GM21390 (cell line): ENCODE data around the gene RBM6.
A peak's percentile ranks its signal among the peaks of the same experiment; 100 is the strongest.
"Not testable (repeated sequence)": the region's sequence is repeated elsewhere in the genome, so short reads cannot be mapped to it uniquely, and the experiment has no call there.

Source experiments
- ATAC-seq: cut with Tn5 transposase; IDR thresholded peaks from one replicate; pipeline ENCODE4 v1.9.1; 2021; ENCODE audit not compliant: unreplicated experiment

Gene RBM6

DNA sequence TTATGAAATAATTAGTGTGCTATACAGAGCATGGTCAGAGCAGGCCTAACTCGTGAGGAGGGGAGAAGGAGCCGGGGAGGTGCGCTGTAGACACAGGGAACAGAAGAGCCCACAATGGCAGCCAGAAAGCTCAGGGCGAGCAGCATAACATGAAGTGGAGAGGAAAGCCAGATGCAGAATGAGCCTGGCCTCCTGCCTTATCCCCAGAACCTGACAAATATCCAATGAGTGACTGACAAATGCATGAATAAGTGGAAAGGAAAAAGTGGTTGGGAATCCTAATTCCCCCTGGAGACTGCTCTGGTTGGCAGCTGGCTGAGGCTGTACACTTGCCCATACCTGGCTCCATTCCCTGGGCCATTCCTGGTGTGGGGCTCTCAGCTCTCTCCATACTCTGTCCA, 27.1 kb upstream of the RBM6 start:
- ATAC-seq, result no peak

DNA sequence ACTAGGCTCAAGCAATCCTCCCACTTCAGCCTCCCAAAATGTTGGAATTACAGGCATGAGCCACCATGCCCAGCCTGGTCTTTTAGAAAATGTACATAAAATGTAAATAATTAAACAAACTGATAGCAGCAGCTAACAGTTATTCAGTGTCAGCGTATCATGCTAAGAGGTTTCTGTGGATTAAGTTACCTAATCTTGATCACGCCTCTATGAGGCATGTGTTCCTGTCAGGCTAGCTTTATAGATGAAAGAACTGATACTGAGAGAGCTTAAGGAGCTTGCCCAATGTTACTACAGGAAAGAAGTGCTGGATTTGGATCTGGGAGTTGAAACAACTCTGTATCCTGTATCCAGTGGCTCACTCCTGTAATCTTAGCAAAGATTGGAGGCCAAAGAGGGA, 25.0 kb upstream of the RBM6 start:
- no peak for ATAC-seq

GRCh38 chr3:49916686-49917085, 23.3 kb upstream of the RBM6 start:
- no peak for ATAC-seq

DNA sequence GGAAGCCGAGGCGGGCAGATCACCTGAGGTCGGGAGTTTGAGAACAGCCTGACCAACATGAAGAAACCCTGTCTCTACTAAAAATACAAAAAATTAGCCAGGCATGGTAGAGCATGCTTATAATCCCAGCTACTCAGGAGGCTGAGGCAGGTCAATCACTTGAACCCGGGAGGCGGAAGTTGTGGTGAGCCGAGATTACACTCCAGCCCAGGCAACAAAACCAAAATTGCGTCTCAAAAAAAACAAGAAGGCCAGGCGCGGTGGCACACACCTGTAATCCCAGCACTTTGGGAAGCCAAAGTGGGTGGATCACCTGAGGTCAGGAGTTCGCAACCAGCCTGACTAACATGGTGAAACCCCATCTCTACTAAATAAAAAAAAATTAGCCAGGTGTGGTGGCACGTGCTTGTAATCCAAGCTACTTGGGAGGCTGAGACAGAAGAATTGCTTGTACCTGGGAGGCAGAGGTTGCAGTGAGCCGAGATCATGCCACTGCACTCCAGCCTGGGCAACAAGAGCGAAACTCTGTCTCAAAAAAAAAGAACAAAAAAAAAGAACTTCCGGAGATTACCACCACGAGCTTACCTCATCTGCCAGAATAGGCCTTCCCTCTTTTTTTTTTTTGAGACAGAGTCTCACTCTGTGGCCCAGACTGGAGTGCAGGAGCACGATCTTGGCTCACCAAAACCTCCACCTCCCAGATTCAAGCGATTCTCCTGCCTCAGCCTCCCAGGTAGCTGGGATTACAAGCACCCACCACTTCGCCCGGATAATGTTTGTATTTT, 22.0 kb upstream of the RBM6 start:
- ATAC-seq, result not testable (repeated sequence)

DNA sequence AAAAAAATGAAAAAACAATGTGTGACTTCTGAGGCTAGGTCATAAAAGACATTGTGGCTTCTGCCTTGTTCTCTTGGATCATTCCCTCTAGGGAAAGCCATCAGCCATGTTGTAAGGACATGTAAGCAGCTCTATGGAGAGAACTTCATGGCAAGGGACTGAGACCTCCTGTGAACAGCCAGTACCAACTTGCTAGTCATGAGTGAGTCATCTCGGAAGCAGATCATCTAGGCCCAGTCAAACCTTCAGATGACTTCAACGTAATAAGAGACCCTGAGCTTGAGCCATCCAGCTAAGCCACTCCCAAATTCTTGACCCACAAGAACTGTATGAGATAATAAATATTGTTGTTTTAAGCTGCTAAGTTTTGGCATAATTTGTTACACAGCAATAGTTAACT, 15.3 kb upstream of the RBM6 start:
- ATAC-seq, result no peak

- ATAC-seq, result no peak
These were observed 14.5 kb upstream of the RBM6 start for GRCh38 chr3:49925485-49925884.

DNA sequence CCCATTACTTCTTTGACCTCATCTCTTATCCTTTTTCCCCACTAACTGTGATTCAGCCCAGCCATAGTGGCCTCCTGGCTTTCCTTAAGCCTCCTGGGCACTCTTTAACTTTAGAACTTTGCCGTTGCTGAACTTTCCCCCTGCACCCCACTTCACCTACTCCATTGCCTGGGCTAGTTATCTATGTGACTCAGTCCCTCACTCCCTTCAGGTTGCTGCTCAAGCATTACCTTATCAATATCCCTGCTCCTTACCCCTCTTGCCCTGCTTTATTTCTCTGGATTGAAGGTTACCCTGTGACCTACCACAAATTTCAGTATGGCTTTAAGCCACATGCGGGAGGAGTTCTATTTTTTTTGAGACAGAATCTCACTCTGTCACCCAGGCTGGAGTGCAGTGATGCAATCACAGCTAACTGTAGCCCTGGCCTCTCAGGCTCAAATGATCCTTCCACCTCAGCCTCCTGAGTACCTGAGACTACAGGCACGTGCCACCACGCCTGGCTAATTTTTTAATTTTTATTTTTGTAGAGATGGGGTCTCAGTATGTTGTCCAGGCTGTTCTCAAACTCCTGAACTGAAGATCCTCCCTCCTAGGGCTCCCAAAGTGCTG, 13.7 kb upstream of the RBM6 start:
- no peak for ATAC-seq

GRCh38 chr3:49927798-49928197, 12.2 kb upstream of the RBM6 start:
- no peak for ATAC-seq

- no peak for ATAC-seq
These were observed 11.4 kb upstream of the RBM6 start for GRCh38 chr3:49928481-49929017.

DNA sequence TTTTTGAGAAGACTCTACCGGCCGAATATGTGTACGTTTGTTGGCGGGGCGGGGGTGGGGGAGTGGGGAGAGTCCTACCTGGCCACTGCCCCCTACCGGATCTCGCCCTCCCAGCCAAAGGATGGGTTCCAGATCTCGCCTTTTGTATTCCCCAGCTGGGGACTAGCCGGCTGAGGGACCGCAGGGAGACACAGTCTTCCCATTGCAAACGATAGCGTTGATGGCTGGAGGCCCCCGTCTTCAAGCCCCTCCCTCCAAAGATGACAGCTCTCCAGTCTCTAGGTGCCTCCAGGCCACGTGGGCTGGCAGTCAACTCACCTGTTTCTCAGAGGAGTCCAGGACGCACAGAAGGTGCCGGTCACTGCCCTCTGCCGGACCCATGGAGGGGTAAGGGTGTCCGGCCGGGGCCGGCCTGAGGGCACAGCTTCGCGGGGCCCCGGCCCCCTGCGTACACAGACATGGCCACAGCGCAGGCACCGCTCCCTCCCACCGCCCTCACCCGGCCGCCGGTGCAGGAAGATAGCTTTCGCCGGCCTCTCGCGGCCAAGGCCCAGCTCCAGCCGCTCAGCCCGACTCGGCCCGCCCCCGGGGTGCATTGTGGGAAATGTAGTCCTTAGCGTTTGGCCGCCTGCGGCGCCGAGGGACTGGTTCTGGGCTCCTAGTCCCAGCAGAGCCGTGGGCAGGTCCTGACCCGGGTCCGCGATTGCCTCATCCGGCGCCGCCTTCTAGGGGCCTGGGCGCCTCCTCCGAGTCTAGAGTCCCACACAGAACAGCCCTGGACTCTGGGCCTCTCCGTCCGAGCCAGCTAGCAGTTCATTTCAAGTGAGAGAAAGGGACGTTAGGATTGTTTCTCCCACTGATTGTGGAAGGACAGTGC, 10.4 kb upstream of the RBM6 start, which contains the start of gene MON1A:
Gene MON1A (minus strand): TSS at position 521 of the 877 bp plus-strand sequence. CDS start 16,465 bp downstream, outside the sequence.
- ATAC-seq, result peak; percentile 92

DNA sequence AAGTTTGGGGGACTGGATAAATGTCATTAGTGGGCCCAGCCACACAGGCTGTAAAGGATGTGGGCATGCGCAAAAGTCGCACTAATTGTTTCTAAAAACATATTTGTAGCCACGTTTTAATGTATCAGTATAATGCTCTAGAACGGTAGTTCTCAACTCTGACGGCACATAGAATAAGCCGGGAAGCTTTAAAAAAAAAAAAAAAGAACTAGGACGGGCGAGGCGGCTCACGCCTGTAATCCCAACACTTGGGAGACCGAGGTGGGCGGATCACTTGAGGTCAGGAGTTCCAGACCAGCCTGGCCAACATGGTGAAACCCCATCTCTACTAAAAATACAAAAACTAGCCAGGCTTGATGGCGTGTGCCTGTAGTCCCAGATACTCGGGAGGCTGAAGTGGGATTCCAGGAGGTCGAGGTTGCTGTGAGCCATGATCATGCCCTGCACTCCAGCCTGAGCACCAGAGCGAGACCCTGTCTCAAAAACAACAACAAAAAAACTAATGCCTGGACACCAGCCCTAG, 9.7 kb upstream of the RBM6 start:
- ATAC-seq, result no peak

DNA sequence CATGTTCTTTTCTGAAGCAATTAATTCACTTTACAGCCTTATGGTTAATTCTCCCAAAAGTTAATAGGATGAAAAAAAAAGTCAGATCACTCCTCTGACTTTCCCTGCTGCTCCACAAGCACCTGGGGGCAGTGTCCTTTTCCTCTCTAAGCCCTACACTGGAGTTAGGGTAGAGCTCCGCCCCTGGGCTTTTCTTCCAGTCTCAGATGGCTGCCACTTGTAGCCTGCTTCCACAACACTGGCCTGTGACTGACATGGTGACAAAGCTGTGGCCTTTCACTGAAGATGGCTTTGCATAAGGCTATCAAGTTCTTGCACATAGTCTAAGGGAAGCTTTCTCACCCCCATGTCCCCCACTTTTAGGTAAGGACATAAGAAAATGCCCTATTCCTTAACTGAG, 9.0 kb upstream of the RBM6 start:
- ATAC-seq, result no peak

- not testable (repeated sequence) for ATAC-seq
These were observed 7.7 kb upstream of the RBM6 start for GRCh38 chr3:49932281-49932680.

DNA sequence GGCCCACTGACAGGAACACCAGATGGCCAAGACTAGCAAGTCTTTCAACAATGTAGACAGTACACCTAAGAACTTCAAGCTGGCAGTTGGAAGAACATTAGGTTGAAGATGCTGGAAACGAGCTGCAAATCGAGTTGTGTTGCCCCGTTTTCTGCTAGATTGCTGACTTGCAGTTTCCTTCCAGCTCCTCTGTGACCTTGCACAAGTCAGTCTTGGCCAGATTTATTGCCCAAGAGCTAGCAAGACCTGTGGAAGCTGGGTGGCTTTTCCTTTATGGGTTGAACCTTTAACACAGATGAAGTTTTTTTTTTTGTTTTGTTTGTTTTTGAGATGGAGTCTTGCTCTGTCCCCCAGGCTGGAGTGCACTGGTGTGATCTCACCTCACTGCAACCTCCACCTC, 2.9 kb upstream of the RBM6 start:
- no peak for ATAC-seq

DNA sequence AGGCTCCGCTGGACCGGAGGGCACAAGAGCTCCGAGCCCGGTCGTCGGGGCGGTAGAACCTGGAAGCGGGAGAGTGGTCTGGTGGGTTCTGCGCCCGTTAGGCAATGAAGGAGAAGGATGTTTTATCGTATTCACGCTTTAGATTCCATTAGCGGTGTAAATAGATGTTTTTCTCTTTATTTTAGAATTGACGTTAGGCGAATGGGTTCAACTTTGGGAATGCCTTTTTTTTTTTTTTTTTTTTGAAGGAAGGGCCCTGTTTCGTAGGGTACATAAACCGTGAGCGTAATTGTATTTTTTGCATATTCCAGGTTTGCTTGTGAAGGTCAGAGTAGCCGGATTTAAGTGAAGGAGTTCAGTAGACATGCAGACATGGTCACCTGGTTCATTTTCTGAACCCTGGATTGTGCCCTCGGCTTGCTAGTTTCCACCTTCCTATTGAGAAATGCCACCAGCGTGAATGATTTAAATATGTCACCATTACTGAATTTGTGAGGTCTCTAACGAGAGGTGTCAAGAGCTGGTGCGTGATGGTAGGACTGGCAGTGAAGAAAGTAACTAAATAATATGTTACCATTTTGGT, 808 bp downstream of the RBM6 start:
- ATAC-seq, result no peak

DNA sequence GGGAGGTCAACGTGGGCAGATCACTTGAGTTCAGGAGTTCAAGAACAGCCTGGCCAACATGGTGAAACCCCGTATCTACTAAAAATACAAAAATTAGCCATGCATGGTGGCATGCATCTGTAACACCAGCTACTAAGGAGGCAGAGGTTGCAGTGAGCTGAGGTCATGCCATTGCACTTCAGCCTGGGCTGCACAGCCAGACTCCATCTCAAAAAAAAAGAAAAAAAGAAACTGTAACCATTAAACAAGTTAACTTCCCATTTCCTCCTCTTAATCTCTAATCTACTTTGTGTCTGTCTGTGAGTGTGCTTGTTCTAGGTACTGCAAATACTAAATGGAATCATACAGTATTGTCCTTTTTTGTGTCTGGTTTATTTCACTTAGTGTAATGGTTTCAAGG, 2.7 kb downstream of the RBM6 start:
- ATAC-seq, result no peak

GRCh38 chr3:49952924-49953323, 13.0 kb downstream of the RBM6 start:
- ATAC-seq, result no peak

DNA sequence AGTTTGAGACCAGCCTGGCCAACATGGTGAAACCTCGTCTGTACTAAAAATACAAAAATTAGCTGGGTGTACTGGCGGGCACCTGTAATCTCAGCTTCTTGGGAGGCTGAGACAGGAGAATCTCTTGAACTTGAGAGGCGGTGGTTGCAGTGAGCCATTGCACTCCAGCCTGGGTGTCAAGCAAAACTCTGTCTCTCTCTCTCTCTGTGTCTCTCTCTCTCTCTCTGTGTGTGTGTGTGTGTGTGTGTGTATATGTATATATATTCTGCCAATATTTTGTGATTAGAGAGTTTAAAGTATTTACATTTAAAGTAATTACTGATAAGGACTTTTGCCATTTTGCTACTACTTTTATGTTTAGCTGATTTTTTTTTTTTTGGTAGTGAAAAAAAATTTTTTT, 15.7 kb downstream of the RBM6 start:
- no peak for ATAC-seq

- no peak for ATAC-seq
These were observed 26.4 kb downstream of the RBM6 start for GRCh38 chr3:49966233-49966942.

DNA sequence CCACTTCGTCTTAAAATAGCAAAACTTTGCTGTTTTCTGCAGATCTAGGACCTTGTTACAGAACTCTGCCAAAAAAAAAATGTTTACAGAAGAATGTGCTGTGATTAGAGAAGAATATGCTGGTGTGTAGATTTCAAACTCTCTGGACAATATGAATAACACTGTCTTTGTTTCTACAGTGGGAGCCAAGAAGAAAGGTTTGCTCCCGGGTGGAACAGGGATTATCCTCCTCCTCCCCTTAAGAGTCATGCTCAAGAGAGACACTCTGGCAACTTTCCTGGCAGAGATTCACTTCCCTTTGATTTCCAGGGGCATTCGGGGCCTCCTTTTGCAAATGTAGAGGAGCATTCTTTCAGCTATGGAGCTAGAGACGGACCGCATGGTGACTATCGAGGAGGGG, 27.3 kb downstream of the RBM6 start:
- ATAC-seq, result no peak
